Right lobe of liver (tissue), 6 donors: ENCODE measurements around the gene AUNIP. TPM values are rescaled to one million over a fixed set of nuclear protein-coding genes. Genes with fewer than 3 reads are reported as not detected.

Source experiments
- ATAC-seq, 4 donors: fragments of 200-7000 bp; cut with Tn5 transposase; one replicate each; pipeline ENCODE4 v1.9.1; 2020; ENCODE audit warnings: mild to moderate bottlenecking in 4 of 4, moderate library complexity in 4 of 4
- DNase-seq, 3 donors: peaks; one replicate each; pipeline ENCODE4 v3.0.0-alpha.2; 2020
- H3K27ac ChIP-seq, 3 donors: fragments of 200-600 bp; one replicate each; pipeline ENCODE4 v1.8.0; 2022
- H3K27me3 ChIP-seq, 2 donors: fragments of 200-600 bp; one replicate each; pipeline ENCODE4 v1.8.0; 2022
- H3K36me3 ChIP-seq, 4 donors: fragments of 200-600 bp; sonication (generic) in 1 of 4; one replicate each; pipeline versions ENCODE4 v1.5.1 to v1.8.0; 2017 to 2022; ENCODE audit warnings: control low read depth in 1 of 4
- H3K4me1 ChIP-seq, 4 donors: fragments of 200-600 bp; sonication (generic) in 1 of 4; one replicate each; pipeline versions ENCODE4 v1.5.1 to v1.8.0; 2017 to 2022; ENCODE audit warnings: control low read depth in 1 of 4
- H3K4me3 ChIP-seq, 3 donors: fragments of 200-600 bp; one replicate each; pipeline ENCODE4 v1.8.0; 2022
- H3K9me3 ChIP-seq, 4 donors: fragments of 200-600 bp; sonication (generic) in 1 of 4; one replicate each; pipeline versions ENCODE4 v1.5.1 to v1.8.0; 2017 to 2022; ENCODE audit warnings: control low read depth in 1 of 4
- POLR2A ChIP-seq: fragments of 450-650 bp; IDR thresholded peaks from one replicate; pipeline ENCODE4 v1.6.1; 2017; ENCODE audit warnings: antibody characterized with exemption, mild to moderate bottlenecking
- WGBS: methylation state at CpG from one replicate; pipeline ENCODE4 v1.1.6; 2018; ENCODE audit warnings: low coverage, low lambda C conversion rate; ENCODE audit not compliant: insufficient coverage; ENCODE audit errors: missing lambda C conversion rate; 5-methylcytosine and 5-hydroxymethylcytosine counted together
- intact Hi-C, 2 donors: fragments of 100-400 bp; cut with DNase I; formaldehyde crosslinking; loops; one replicate each; pipeline versions ENCODE4 v1.11.2 to v1.14.1; 2022
- total RNA-seq, 6 experiments: library from RNA; depleted of rRNA in 2 of 6; stranded (reverse); fragments of >200 nt in 2 of 6; fragmentation: NEBNext Ultra II Directional in 3 of 6; extraction: Animal tissue kit (Norgen Biotek cat#: 25700) in 3 of 6; gene quantifications; one replicate each; pipeline versions ENCODE4 v1.1.0 to v1.2.4, GENCODE V29; 2016 to 2023
- TF ChIP-seq, protein P1 (sequence below), 4 donors: fragments of 200-600 bp in 3 of 4; fragments of 450-650 bp in 1 of 4; IDR thresholded peaks; one replicate each; pipeline versions ENCODE4 v1.5.1 to v1.8.0; 2016 to 2022; ENCODE audit warnings: antibody characterized with exemption in 4 of 4, mild to moderate bottlenecking in 2 of 4
- donor health status: DM: no; HTN: yes; CAD: no.
- donor health status: DM: no; HTN: no; CAD: no.
- donor health status: DM: no; HTN: no; CAD: no.
- donor health status: DM: no; HTN: yes; CAD: no.
- donor health status: DM: no; HTN: yes; CAD: no.

AUNIP gene
- total RNA-seq, 6 experiments from 2014 or later: 0.43 to 0.56 TPM; not detected in 4

- ATAC-seq (no peak), DNase-seq (no peak)
- TF ChIP-seq, protein P1, sequence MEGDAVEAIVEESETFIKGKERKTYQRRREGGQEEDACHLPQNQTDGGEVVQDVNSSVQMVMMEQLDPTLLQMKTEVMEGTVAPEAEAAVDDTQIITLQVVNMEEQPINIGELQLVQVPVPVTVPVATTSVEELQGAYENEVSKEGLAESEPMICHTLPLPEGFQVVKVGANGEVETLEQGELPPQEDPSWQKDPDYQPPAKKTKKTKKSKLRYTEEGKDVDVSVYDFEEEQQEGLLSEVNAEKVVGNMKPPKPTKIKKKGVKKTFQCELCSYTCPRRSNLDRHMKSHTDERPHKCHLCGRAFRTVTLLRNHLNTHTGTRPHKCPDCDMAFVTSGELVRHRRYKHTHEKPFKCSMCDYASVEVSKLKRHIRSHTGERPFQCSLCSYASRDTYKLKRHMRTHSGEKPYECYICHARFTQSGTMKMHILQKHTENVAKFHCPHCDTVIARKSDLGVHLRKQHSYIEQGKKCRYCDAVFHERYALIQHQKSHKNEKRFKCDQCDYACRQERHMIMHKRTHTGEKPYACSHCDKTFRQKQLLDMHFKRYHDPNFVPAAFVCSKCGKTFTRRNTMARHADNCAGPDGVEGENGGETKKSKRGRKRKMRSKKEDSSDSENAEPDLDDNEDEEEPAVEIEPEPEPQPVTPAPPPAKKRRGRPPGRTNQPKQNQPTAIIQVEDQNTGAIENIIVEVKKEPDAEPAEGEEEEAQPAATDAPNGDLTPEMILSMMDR (IDR thresholded peaks at IDR 0.05): no peak
- no peak for TF ChIP-seq POLR2A
- Histone ChIP-seq H3K4me1 (peaks cover 0 to 17% (median 8%) of the 10 kb centered on the region in 4 donors), H3K27me3 (no peaks in the 10 kb centered on the region), H3K27ac (no peak overlapping the region), H3K36me3 (peaks cover 0 to 7% (median 0%) of the 10 kb centered on the region in 4 donors), H3K4me3 (no peak overlapping the region), H3K9me3 (no peaks in the 10 kb centered on the region)
- WGBS: 90% methylated on average over 3 of the region's 15 CpGs
- intact Hi-C loops: loop anchor here in 1 of 2 donors (10.0 kb wide), 1 partner anchor 281 kb away; no protein-coding TSS in a partner anchor
Observed at GRCh38 chr1:25816112-25816718, 43.0 kb downstream of the AUNIP start.

DNA sequence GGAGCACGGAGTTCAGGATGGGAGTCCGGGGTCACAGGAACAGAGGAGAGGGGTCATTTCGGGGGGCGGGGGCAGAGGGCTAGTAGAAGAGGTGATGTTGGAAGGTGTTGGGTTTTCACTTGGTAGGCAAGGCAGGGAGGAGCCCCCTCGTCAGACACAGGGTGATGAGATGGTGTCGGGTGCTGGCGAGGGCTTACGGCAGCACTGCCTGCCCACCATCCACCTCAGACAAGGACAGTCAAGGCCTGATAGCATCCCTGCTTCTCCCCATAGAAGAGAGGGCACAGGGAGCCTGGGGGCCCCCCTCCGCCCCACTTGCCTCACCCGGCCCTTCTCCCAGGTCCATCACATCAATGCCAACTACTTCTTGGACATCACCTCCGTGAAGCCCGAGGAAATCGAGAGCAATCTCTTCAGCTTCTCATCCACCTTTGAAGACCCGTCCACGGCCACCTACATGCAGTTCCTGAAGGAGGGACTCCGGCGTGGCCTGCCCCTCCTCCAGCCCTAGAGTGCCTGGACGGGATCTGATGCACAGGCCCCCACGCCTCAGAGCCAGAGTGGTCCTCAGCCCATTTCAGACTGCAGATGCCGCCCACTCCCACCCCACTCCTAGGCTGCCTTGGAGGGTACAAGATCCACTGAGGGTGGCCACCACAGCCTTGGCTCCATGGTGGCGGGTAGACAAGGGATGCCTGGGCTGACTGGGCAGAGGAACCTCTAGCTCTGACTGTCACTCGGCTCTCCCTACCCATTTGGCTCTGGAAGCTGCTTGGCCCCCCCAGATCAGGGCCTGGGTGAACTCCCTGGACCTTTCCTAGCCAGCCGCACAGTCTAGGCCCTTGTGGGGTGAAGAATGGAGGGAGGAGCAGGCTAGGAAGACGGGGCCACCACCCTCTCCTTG lies 43.8 kb downstream of the AUNIP start:
- no peak for ATAC-seq
- H3K4me3 ChIP-seq: no peak overlapping the region
- peaks cover 0 to 7% (median 0%) of the 10 kb centered on the region in 4 donors for H3K36me3 ChIP-seq
- WGBS: 85% methylated on average over 13 of the region's 24 CpGs
- no peak overlapping the region for H3K27ac ChIP-seq
- intact Hi-C loops: loop anchor here in 1 of 2 donors (10.0 kb wide), 1 partner anchor 281 kb away; no protein-coding TSS in a partner anchor
- peaks cover 0 to 15% (median 7%) of the 10 kb centered on the region in 4 donors for H3K4me1 ChIP-seq
- DNase-seq: peak in 2 of 3 donors; percentile 42 to 51
- H3K27me3 ChIP-seq: no peaks in the 10 kb centered on the region
- no peak for TF ChIP-seq POLR2A
- TF ChIP-seq, protein P1 (IDR thresholded peaks at IDR 0.05): no peak
- H3K9me3 ChIP-seq: no peaks in the 10 kb centered on the region

DNA sequence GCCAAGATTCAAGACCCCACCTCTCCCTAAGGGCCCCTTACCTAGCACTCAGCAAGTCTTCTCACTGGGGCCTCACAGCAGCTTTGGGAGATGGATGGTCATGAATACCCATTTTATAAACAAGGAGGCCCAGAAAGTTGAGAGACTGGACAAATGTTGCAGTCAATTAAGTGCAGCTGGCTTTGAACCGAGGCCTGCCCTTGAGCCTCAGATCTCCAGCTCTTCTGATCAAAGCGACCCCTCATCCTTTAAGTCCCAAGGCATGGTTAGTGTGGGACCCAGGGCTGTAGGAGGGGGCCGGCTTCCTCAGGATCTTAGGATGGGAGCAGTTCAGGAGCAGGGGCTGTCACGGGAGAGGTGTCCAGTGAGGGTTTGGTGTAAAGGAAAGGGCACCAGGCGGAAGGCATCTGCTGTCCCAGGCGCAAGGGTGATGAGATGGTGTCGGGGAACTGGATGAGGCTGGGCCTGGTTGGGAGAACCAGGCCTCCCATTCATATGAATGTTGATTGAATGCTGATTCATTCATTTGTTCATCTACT lies 44.6 kb downstream of the AUNIP start:
- TF ChIP-seq POLR2A: no peak
- TF ChIP-seq, protein P1 (IDR thresholded peaks at IDR 0.05): no peak
- peaks cover 0 to 7% (median 0%) of the 10 kb centered on the region in 4 donors for H3K36me3 ChIP-seq
- 88% methylated on average over 7 of the region's 7 CpGs for WGBS
- H3K4me3 ChIP-seq: no peak overlapping the region
- H3K27me3 ChIP-seq: no peaks in the 10 kb centered on the region
- H3K4me1 ChIP-seq: peaks cover 0 to 15% (median 7%) of the 10 kb centered on the region in 4 donors
- ATAC-seq (no peak), DNase-seq (no peak)
- no peaks in the 10 kb centered on the region for H3K9me3 ChIP-seq
- H3K27ac ChIP-seq: no peak overlapping the region
- intact Hi-C loops: loop anchor here in 1 of 2 donors (10.0 kb wide), 1 partner anchor 280 kb away; no protein-coding TSS in a partner anchor

DNA sequence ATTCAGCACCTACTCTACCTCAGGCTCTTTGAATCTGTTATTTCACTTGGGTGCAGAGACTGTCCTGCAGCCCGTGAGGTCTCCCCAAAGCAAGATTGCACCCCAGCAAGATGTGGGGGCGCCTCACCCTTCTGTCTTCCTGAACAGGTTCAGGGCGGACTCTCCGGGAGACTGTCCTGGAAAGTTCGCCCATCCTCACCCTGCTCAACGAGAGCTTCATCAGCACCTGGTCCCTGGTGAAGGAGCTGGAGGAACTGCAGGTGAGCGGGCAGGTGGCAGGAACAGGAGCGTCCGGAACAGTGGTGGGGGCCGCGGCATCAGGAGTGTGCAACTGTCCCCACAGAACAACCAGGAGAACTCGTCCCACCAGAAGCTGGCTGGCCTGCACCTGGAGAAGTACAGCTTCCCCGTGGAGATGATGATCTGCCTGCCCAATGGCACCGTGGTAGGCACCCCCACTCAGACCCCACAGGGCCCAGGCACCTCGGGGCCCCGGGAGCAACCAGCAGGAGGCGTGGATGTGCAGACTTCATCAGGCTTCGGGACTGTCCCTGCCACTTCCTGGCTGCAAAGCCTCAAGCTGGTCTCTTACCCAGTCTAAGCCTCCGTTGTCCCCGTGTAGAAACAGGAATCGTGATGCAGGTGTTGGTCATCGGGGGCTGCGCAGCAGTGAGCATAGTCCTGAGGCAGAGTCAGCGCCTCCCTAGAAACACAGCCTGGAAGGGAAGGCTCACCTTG lies 45.4 kb downstream of the AUNIP start:
- Histone ChIP-seq H3K27ac (no peak overlapping the region), H3K4me3 (no peak overlapping the region), H3K9me3 (no peaks in the 10 kb centered on the region), H3K4me1 (peaks cover 0 to 13% (median 6%) of the 10 kb centered on the region in 4 donors), H3K27me3 (no peaks in the 10 kb centered on the region), H3K36me3 (peaks cover 0 to 7% (median 0%) of the 10 kb centered on the region in 4 donors)
- ATAC-seq (no peak), DNase-seq (no peak)
- intact Hi-C loops: loop anchor here in 1 of 2 donors (10.0 kb wide), 1 partner anchor 279 kb away; no protein-coding TSS in a partner anchor
- no peak for TF ChIP-seq POLR2A
- TF ChIP-seq, protein P1 (IDR thresholded peaks at IDR 0.05): no peak
- 76% methylated on average over 10 of the region's 24 CpGs for WGBS
